GM06990 (cell line): Measurements from ENCODE around the gene LACTBL1.

ENCODE experiments used
- DNase-seq: peaks from one replicate; pipeline ENCODE4 v3.0.0-alpha.2; 2011; ENCODE audit not compliant: insufficient read length; ENCODE audit errors: extremely low read depth
- H3K27me3 ChIP-seq: replicated peaks from 2 replicates; pipeline ENCODE4 v1.6.0; 2011; ENCODE audit warnings: low read length; ENCODE audit not compliant: control insufficient read depth, insufficient read depth
- H3K36me3 ChIP-seq: 2 replicates; pipeline ENCODE4 v1.5.1; 2011; ENCODE audit warnings: low read length; ENCODE audit not compliant: control insufficient read depth, insufficient read depth
- H3K4me3 ChIP-seq: replicated peaks from 2 replicates; pipeline ENCODE4 v1.5.1; 2011; ENCODE audit warnings: low read depth, mild to moderate bottlenecking, control low read depth, low read length
- CTCF ChIP-seq: IDR thresholded peaks from 2 replicates; pipeline ENCODE4 v1.5.1; 2011; ENCODE audit warnings: low read length, control low read depth, mild to moderate bottlenecking, inconsistent platforms; ENCODE audit not compliant: insufficient read depth, poor library complexity, severe bottlenecking

Gene LACTBL1

GRCh38 chr1:22915231-22915630, 57.4 kb downstream of the LACTBL1 start:
- Histone ChIP-seq H3K4me3 (no peak overlapping the region), H3K27me3 (peaks cover 9% of the 10 kb centered on the region), H3K36me3 (no peaks in the 10 kb centered on the region)
- DNase-seq = no peak
- TF ChIP-seq CTCF = no peak

GRCh38 chr1:22914633-22915217, 57.9 kb downstream of the LACTBL1 start:
- Histone ChIP-seq H3K27me3 (peaks cover 9% of the 10 kb centered on the region), H3K36me3 (no peaks in the 10 kb centered on the region), H3K4me3 (no peak overlapping the region)
- DNase-seq = no peak
- no peak for TF ChIP-seq CTCF

- no peak for DNase-seq
- Histone ChIP-seq H3K27me3 (peaks cover 9% of the 10 kb centered on the region), H3K36me3 (no peaks in the 10 kb centered on the region), H3K4me3 (no peak overlapping the region)
- TF ChIP-seq CTCF = no peak
Observed at GRCh38 chr1:22914156-22914555, 58.5 kb downstream of the LACTBL1 start.

GRCh38 chr1:22913421-22914141, 59.1 kb downstream of the LACTBL1 start:
- no peak overlapping the region for H3K4me3 ChIP-seq
- TF ChIP-seq CTCF = no peak
- H3K27me3 ChIP-seq = peaks cover 9% of the 10 kb centered on the region

GRCh38 chr1:22912311-22912710, 60.4 kb downstream of the LACTBL1 start:
- no peak for TF ChIP-seq CTCF
- Histone ChIP-seq H3K27me3 (peaks cover 4% of the 10 kb centered on the region), H3K4me3 (no peak overlapping the region), H3K36me3 (no peaks in the 10 kb centered on the region)
- DNase-seq = no peak

More at GRCh38 chr1:22913421-22914141, 59.1 kb downstream of the LACTBL1 start:
- DNase-seq = no peak
- no peaks in the 10 kb centered on the region for H3K36me3 ChIP-seq
